ENCODE measurements around the gene GNAS.

Gene GNAS

DNA sequence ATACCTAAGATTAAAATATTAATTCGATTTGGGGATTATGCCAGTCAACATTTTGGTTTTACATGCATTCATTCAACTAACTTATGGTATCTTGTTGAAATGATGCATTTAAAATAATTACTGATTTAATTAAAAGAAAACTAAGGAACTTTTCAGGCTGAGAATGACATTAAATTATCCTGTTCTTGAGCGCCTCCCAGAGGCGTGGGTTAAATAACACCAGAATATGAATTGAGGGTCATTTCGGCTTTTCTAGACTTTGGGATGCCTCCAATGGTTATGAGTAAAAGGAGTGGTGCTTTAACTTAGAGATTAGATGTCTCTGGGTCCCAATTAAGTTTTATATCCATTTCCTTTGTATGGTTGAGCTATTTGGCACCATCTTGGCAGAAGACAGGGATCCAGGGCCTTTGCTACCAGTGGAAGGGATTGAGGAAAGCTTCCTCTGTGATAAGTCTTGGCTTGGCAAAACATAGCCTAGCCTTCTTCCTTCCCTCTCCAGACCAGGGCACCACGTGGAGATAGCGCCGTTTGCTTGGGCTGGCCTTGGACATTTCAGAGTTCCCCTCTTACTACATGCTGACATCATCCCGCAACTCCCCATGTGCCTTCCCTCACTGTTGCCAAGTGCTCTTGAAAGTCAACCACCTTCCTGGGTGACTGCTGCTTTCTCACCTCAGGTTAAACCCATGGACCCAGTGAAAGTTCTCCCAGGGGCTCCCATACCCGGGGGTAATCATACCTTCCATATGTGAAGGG, 28.7 kb downstream of the GNAS start:
- no peak for DNase-seq (ENCODE audit: low read depth)

DNA sequence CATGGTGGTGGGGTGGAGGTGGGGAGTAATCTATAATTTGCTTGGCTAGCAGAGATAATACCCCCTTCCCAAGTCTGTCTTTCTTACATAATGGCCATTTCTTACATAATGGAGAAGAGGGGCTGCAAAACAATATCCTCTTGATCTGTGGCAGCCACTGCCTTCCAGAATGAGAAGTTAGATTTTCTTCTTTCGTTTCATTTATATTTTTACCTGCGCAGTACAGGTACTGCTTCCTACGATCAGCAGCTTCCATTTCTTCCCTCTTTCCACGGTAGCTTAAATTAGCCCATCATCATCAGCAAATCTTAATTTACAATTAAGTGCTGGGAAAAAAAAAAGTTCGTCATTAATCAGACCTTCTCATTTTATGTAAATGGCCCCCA, 30.2 kb downstream of the GNAS start:
- DNase-seq (ENCODE audit: low read depth), result no peak

- DNase-seq (ENCODE audit: low read depth), result no peak
These were observed 30.8 kb downstream of the GNAS start for GRCh38 chr20:58883241-58883691.

GRCh38 chr20:58884966-58885365, 32.5 kb downstream of the GNAS start:
- no peak for DNase-seq (ENCODE audit: low read depth)

GRCh38 chr20:58886546-58886945, 34.0 kb downstream of the GNAS start:
- no peak for DNase-seq (ENCODE audit: low read depth)

GRCh38 chr20:58888103-58888502, 35.6 kb downstream of the GNAS start:
- no peak for DNase-seq (ENCODE audit: low read depth)

- DNase-seq (ENCODE audit: low read depth), result no peak
These were observed 36.2 kb downstream of the GNAS start for GRCh38 chr20:58888521-58889333.

GRCh38 chr20:58889334-58889760, 36.8 kb downstream of the GNAS start:
- DNase-seq (ENCODE audit: low read depth), result no peak

GRCh38 chr20:58889798-58890517, 37.4 kb downstream of the GNAS start:
- DNase-seq (ENCODE audit: low read depth), result no peak

DNA sequence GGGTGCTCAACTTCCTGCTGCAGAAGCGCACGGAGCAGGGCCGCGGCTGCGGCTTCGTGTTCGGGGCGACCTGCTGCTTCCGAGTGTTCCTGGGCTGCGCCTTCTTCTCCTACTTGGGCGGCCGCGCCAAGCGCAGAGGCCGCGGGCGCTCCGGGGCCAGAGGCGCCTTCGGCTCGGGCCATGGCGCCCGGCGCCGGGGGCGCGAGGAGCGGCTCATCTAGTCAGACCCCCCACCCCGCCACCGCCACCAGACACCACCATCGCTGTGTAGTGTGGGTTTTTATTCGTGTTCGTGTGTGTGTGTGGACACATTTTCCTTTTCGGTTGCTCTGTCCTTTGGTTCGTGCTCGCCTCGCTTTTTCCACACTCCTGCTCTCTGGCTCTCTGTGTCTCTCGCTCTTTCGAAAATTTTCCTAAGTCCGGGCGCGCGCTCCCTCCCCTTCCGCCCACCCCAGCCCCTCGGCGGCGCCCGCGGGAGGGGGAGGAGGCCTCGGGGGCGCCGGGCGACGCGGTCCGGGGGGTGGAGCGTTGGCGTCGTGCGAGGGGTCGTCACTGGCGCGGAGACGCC, 38.1 kb downstream of the GNAS start:
- no peak for DNase-seq (ENCODE audit: low read depth)

DNA sequence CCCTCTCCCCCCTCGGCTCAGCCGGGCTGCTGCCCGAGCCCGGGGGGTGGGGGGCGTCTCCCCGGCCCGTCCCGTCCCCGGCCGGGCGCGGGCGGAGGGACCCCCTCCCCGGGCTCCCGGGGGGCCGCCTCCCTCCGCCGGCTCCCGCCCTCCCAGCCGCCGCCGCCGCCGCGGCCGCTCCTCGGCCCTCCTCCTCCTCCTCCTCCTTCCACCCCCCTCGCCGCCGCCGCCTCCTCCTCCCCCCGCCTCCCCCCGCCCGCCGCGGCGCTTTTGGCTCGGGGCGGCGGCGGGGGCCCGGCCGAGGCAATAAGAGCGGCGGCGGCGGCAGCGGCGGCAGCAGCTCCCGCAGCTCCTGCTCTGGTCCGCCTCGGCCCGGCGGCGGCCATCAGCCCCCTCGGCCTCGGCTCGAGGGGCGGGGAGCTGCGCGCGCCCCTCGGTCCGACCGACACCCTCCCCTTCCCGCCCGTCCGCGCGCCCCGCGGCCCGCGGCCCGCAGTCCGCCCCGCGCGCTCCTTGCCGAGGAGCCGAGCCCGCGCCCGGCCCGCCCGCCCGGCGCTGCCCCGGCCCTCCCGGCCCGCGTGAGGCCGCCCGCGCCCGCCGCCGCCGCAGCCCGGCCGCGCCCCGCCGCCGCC, 38.7 kb downstream of the GNAS start:
- DNase-seq (ENCODE audit: low read depth), result no peak

GRCh38 chr20:58891718-58892140, 39.2 kb downstream of the GNAS start:
- DNase-seq (ENCODE audit: low read depth), result no peak

DNA sequence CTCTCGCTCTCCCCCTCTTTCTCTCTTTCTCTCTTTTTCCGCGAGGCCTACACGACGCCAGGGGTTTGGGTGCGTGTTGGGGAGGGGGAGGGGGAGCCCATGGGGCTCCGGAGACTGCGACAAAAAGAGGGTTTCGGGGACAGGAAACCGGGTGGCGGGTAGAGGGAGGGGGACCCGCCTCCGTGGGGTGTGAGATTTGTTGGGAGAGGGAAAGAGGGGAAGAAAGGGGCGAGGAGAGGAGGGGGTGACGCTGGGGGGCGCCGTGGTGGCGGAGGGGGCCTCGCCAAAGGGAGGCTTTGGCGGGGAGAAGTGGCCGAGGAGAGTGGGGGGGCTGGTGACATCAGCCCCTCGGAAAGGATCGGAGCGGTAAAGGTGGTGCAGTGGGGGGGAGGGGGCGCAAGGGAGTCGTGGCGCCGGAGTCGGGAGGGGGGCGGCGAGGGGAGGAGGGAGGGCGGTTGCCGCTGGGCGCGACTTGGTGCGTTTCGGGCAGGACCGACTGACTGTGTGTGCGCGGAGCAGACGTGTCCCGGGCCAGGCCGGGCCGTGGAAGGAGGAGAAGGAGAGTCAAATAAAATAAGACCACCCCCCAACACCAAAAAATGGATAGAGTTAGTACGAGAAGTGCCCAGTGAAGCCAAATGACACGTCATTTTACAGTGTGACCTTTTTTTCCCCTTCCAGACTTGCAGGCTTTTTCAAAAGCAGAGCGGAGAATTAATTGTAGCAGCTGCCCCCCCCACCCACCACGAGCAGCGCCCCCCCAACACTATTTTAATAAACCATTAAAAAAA, 39.8 kb downstream of the GNAS start:
- no peak for DNase-seq (ENCODE audit: low read depth)

DNA sequence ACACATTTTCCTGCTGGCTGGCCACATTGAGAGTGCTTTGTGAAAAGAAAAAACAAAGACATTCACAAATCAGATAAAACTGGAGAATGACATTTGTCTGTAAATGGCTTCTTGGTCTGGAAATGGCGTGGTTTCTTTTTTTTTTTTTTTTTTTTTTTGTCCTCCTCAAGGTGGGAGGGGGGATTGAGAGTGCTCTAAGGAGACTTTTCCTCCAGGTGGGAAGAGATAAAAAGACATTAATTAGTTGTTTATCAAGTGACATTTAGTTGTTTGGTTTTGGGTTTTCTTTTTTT, 40.4 kb downstream of the GNAS start:
- DNase-seq (ENCODE audit: low read depth), result no peak

DNA sequence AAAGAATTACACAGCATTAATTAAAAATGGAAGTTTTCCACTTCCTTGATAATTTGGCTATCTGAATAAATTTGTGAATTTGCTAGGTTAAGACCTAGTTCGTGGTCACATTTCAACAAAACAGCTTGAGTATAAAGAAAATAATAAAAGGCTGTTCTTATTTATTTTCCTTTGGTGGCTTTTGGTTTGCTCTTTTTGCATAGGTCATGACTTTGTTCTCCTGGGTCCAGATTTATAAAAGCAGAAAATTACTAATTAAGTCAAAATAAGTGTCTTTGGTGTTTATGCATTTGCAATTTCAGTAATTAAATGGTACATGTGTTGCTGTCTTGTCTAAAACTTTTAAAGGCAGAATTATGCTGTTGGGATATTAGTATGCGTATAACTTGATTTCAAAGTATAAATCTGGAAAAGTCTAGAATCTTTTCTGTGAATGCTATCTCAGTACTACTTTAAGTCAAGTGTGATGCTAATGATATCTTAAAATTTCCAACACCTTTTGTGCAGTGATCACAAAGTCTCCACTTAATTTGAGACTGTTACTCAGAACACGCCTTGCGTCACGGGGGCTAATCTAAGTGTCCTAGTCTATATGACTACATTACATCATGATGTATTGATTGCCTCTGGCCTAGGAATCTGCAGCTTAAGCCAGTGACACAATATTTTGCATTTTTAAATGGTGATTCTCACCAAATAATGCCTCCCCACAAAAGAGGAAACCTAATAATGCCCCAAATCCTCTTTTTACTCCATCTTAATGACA, 41.0 kb downstream of the GNAS start:
- no peak for DNase-seq (ENCODE audit: low read depth)

DNA sequence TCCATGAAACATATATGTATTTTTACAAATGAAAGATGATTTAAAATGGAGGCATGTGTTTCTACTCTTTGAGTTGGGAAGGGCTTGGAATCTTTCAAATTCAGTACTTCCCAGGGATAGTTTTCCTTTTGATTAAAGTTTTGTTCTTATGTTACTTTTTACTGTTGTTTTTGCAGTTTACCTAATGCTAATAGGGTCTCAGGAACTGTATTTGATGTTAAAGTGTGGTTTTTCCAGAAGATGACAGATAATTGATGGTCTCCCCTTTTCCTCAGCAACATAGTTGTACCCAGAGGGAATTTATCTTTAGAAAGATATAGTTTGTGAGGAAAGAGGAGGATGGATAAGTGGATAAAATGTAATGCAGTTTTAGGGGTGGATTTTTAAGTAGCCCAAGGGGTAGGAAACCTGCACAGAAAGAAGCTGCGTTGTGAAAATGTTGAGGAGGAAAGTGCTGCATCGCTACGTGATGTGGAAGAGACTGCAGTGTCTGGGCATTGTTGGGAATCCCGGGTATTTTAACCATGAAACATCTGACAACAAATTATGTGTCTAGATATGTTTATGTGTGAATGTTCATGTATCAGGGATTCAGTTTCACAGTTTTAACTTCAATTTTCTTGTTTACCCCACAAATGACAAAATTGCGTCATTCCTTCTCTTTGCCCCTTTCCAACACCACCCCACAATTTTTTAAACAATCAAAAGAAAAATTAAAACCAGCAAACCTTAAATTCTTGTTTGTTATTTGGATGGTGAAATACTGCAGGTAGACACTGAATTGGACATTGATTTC, 42.3 kb downstream of the GNAS start:
- DNase-seq (ENCODE audit: low read depth), result no peak

DNA sequence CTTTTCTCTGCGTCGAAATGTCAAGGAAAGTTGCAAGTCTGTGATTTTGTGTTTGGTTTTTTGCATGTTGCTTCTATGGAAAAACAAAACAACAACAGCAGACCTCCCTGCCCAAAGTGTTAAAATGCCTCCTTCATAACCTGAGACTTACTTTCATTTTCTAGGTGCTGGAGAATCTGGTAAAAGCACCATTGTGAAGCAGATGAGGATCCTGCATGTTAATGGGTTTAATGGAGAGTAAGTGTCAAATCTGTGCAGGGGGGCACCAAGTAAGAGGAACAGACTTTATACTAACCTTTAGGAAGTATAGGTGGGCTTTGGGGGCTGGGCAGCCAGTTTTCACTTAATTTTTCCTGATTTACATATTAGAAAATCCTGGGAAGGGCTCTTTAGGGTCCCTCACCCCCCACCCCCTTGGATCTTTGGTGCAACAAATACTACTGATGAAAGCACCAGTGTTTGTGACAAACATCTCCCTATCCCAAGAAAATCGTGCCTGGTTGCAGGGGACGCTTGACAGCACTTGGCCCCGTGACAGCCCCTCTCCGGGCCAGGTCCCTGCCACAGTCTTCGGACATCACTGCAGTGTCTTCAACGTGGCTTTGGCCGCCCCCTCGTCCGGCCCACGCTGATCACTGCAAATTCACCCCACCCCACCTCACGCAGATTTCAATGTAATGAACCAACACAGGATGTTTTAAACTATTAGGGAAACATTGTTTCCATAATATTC, 43.1 kb downstream of the GNAS start:
- no peak for DNase-seq (ENCODE audit: low read depth)

DNA sequence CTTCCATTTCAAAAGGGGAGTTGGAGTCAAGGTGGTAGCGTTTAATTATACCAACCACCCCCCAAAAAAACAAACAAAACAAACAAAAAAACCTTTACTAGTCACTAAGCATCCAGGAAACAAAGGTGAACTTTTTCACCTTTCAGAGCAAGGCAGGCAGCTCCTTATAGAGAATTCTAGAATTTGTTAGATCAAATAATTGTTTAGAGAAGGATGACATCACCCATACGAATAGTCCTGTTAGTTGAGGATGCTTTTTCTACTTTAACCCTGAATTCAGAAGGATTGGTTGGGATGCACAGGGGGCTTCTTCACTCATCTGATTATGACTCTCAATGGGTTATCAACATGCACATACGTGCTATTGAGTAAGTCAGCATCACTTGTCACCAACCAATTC, 44.3 kb downstream of the GNAS start:
- DNase-seq (ENCODE audit: low read depth), result no peak

DNA sequence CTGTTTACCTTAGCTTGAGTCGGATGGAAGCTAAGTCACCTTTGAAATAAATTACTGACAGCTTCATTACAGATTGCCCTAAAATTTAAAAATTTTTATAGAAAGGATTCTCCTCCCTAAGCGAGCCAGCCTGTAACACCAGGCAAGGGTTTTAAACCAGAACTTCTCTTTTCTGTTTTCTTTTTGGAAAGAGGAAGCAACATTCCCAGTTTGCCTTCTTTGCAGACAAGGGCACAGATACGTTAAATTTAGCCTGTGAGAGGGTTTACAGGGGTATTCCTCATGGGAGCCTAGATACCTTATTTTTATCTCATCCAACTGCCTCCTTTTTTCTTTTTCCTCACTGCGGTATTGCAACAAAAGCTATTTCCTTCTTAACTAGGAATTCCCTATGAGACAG, 45.0 kb downstream of the GNAS start:
- no peak for DNase-seq (ENCODE audit: low read depth)

All from HS-27A (cell line).